Measurements from ENCODE around the gene ECT2.
"Not testable (repeated sequence)": the region's sequence is repeated elsewhere in the genome, so short reads cannot be mapped to it uniquely, and the experiment has no call there.

The ECT2 gene

DNA sequence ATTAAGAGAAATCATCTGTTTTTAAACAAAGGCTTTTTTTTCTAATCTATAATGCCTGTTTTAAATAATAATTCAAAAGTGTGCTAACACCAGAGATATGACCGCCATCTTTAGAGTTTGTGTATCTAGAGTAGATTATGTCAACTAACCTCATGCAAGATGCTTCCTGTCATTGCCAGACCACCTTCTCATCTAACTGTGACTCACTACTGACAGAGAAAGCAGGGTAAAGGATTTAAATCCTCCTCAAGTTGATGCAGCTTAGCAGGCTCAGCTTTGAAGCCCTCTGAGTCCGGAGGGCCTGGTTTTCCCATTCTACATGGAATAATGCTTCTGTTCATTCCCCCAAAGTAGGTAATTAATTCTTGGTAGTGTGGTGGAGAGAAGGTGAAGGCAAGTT lies 108.5 kb downstream of the ECT2 start:
- DNase-seq (ENCODE audit: low read depth, low spot score): no peak

GRCh38 chr3:172866726-172867350 lies 116.3 kb downstream of the ECT2 start:
- DNase-seq (ENCODE audit: low read depth, low spot score): not testable (repeated sequence)

DNA sequence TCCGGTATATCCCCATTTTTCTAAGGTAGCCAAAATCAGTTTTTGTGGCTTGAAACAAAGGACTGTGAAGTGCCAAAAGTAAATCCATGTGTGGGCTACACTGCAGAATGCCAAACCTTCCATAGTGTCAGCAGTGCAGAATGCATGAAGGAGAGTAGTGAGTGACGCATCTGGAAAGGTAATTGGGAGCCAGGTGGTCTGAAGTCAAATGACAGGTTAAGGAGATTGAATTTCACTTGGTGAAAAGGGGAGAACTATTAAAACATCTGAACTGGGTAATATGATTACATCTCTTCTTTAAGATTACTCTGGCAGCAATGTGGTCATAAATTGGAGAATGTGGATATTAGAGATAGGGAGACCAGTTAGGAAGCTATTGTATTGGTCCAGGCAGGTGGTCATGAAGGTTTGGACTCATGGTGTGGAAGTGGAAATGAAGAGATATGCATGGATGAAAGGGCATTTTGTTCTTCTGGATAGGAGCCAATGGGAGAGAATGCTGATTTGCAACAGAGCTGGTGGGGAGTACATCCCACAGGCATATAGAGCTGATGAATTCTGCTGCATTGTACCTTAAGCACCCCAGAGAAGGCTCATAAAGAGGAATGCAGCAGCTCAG lies 118.2 kb downstream of the ECT2 start:
- DNase-seq (ENCODE audit: low read depth, low spot score): no peak

GRCh38 chr3:172869368-172869771 lies 118.8 kb downstream of the ECT2 start:
- no peak for DNase-seq (ENCODE audit: low read depth, low spot score)

DNA sequence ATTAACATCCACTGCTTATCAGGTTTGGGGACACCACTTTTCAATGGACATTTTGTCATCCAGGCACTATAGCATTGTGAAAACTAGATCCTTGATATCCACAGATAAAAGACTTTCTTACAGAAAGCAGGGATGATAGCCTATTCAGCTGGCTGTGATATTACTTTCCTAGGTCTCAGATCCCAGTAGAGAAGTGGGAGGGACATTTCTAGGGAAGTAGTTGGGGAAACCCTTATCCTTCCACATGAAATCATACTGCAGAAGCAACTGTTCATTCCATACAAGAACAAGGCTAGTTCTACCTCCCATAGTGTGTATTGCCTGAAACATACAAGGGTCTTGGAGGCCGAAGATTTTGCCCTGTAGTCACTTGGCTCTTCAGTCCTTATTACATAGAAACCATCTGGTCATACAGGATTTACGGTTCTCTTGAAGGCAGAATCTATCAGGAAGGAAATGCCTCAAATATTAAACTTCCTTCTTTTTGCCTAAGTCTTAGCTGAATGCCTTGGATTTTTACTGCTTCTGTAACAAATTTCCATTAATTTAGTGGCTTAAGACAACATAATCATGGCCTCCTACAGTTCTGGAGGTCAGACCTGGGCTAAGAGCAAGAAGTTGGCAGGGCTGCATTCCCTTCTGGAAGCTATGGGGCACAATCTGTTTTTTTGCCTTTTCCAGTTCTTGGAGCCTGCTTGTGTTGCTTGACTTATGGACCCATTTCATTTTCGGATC lies 119.4 kb downstream of the ECT2 start:
- DNase-seq (ENCODE audit: low read depth, low spot score): no peak

All from astrocyte of the hippocampus (primary cell).